Measurements from ENCODE around the gene UBTD1.
A peak's percentile ranks its signal among the peaks of the same experiment; 100 is the strongest.

The UBTD1 gene

DNA sequence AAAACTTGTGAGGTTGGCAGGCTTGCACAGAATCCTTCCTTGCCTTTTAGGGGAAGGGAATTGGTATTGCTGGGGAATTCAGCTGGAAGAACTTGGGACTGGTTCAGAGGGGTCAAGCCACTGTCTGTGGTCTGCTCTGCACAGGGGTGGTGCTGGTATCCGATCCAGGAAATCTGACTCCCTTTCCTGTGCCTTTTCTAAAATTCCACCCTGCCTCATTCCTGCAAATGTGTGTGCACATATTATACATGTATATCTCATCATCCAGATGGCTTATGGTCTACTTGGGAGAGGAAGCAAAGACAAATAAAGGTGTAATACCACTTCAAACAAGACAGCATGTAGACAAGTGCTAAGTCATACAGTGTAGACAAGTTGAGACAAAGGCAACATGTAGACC lies 14.3 kb downstream of the UBTD1 start:
- no peak overlapping the region for H3K27ac ChIP-seq
- TF ChIP-seq, protein P1, sequence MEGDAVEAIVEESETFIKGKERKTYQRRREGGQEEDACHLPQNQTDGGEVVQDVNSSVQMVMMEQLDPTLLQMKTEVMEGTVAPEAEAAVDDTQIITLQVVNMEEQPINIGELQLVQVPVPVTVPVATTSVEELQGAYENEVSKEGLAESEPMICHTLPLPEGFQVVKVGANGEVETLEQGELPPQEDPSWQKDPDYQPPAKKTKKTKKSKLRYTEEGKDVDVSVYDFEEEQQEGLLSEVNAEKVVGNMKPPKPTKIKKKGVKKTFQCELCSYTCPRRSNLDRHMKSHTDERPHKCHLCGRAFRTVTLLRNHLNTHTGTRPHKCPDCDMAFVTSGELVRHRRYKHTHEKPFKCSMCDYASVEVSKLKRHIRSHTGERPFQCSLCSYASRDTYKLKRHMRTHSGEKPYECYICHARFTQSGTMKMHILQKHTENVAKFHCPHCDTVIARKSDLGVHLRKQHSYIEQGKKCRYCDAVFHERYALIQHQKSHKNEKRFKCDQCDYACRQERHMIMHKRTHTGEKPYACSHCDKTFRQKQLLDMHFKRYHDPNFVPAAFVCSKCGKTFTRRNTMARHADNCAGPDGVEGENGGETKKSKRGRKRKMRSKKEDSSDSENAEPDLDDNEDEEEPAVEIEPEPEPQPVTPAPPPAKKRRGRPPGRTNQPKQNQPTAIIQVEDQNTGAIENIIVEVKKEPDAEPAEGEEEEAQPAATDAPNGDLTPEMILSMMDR (IDR thresholded peaks at IDR 0.05), result no peak

DNA sequence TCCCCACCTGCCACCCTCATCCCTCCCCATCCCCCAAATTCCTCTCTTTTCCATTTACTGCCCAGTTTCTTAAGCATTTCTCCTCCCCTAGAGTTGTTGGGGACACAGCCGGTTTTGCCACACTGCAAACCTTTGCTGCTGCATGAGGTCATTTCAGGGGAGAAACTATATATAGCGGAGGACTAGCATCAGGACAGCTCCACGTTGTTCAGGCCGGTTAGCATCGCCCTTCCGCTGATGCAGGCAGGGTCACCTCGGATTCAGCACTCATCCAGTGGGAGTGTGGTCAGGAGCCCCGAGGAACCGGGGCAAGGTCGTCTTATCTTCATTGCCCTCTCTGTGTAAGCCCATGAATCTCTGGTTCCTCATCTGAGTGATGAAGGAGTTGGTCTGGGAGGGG lies 15.6 kb downstream of the UBTD1 start:
- H3K27ac ChIP-seq, result no peak overlapping the region
- no peak overlapping the region for H3K4me3 ChIP-seq
- TF ChIP-seq, protein P1 (IDR thresholded peaks at IDR 0.05), result no peak
- DNase-seq (ENCODE audit: low spot score), result no peak

More for the DNA sequence above, 14.3 kb downstream of the UBTD1 start:
- no peak overlapping the region for H3K4me3 ChIP-seq
- DNase-seq (ENCODE audit: low spot score), result no peak

DNA sequence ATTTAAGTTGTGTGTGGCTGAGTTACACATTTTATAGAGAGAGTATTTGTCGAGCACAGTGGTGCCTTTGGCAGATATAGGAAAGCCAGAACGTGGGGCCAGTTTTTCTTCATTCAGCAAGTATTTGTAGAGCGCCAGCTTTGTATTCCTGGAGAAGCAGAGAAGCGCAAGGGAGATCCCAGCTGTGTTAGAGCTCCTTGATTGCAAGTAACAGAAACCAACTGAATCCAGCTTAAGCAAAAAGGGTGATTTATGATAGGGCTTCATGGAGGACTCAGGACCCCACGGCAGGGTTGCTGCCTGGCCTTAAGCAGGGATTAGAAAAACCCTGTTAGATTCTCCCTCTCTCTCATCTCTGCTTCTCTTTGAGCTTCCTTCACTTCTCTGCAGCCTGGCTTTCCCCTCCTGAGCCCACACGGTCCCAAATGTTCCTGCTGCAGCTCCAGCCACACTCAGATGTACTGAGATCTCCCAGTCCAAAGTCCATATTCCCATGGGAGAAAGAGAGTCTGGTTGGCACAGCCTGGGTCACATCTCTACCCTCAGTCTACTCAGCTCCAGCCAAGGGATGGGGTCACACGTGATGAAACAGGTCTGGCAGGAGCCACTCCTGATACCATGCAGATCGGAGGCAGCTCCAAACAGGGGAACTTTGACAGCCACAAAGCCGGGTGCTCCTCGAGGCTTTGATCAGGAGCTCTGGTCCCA lies 16.7 kb downstream of the UBTD1 start:
- no peak overlapping the region for H3K4me3 ChIP-seq
- TF ChIP-seq, protein P1 (IDR thresholded peaks at IDR 0.05), result no peak
- no peak for DNase-seq (ENCODE audit: low spot score)
- no peak overlapping the region for H3K27ac ChIP-seq

DNA sequence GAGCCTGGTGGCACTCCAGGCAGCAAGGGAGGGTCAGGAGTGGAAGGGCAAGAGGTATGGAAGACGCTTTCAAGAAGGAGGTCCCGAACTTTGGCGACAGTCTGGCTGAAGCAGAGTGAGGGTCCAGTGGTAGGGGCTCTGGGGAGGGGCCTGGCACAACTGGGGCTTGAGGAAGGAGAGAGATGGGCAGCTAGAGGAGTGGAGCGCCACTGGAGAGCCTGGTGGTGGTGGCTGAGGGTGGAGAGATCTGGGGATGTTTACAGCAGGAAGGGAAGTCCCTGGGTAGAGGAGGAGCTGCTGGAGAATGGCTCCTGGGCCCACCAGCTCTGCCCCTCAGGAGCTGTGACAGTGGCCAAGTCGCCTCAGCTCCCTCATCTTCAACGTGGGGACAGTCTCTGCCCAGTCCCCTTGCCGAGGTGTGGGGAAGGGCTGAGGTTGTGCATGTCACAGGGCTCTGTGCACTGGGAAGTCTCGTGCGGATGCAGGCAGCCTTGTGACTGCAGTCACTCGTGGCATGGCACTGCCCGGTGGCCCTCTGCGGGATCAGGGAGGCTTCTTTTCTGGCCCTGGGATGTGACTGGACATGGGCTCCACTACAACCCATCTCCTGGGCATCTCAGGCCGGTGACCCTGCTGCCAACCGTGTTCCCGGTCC lies 18.5 kb downstream of the UBTD1 start:
- Histone ChIP-seq H3K4me3 (no peak overlapping the region), H3K27ac (peak overlapping the region; percentile 5 to 54)
- DNase-seq (ENCODE audit: low spot score), result no peak
- TF ChIP-seq, protein P1 (IDR thresholded peaks at IDR 0.05), result no peak

DNA sequence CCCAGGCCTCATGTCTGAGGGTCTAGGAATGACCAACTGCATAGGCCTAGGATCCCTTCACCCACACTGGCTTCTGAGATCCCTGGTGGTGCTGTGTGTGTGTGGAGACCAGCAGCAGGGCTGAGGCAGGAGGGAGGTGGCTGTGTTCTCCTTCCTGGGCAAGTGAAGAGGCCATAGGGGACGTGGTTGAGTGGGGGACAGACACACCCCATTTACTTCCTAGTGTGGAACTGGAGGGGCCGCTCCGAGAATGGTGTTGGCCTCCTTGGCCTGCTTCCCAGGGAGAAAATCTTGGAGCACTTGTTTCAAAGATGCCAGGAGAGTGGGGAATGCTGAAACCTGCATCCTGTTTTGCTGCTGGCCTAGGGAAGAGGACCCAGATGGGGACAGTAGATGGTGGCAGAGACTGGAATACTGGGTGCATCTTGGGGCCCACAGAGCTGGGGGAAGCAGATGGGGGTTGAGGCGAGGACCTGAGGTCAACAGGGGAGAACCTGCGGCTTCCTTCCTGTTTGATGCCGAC lies 19.1 kb downstream of the UBTD1 start:
- Histone ChIP-seq H3K4me3 (no peak overlapping the region), H3K27ac (peak overlapping the region; percentile 5 to 54)
- TF ChIP-seq, protein P1 (IDR thresholded peaks at IDR 0.05), result no peak
- no peak for DNase-seq (ENCODE audit: low spot score)

DNA sequence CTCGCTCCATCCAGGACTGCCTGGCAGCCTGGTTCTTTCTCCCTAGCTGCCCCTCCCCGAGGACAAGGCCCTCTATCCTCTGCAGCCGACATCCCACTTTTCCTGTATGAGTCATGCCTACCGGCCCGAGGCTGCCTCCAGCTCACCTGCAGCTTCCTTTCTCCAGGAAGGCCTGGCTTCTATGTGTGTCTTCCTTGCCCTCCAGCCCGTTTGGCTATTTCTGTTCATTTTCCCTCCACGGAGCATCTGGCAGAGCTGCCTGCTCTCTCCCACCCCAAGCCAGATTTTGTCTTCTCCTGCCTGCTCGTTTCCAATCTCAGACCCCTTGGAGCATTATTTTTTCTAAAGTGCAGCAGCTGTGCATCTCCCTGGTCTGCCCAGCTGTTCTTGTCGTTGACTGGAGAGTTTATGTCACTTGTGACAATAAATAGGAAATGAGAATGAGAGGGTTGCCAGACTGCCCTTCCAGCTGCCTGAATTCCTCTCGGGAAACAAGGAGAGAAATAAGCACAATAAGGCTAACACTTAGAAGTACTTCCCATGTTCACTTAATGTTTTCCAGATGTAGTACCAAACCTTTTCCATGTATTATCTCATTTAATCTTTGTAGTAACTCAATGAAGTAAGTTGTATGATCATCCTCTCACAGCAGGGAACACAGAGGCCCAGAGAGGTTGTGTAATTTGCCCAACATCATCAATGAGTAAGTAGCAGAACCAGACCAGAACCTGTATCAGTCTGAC lies 19.7 kb downstream of the UBTD1 start:
- Histone ChIP-seq H3K4me3 (no peak overlapping the region), H3K27ac (peak overlapping the region; percentile 5 to 54)
- no peak for DNase-seq (ENCODE audit: low spot score)
- TF ChIP-seq, protein P1 (IDR thresholded peaks at IDR 0.05), result no peak
